ENCODE data around the gene LCN10. TPM values are rescaled to one million over a fixed set of nuclear protein-coding genes. Genes with fewer than 3 reads are reported as not detected.

The LCN10 gene
- total RNA-seq, 1 experiment from 2014 or later, result 1.5 TPM

DNA sequence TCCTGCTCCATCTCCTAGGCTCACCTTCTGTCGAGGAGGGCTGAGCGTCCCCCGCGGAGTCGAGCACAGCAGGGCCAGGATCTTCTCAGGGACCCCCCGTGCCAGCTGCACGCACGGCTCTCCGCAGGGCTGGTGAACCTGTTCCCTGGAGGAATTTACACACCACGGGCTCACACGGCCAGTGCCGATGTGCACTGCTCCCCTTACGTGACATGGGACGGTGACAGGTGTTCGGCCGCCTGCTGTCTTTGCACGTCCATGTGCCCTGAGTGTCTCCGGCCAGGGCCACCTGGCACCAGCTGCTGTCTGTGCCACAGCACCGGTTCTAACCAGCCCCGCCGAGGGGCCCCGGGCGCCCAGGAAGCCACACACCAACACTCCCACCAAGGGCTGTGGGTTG lies 46.8 kb downstream of the LCN10 start:
- Mint-ChIP-seq H3K4me1 (peaks cover 1 to 23% of the 10 kb centered on the region in 2 experiments), H3K36me3 (ENCODE audit: insufficient read depth in 1 of 3, low read depth in 3 of 3) (no peaks in the 10 kb centered on the region), H3K27ac (no peak overlapping the region), H3K9me3 (no peaks in the 10 kb centered on the region; a peak in 1 of 5 replicates), H3K27me3 (ENCODE audit: low read depth) (peaks cover 26% of the 10 kb centered on the region), H3K4me3 (no peak overlapping the region)
- Histone ChIP-seq H3K9ac (ENCODE audit: extremely low read depth, insufficient read length, low read length) (no peak overlapping the region), H2BK120ac (ENCODE audit: low read depth, low read length, poor library complexity, severe bottlenecking) (no peak overlapping the region), H3K23ac (ENCODE audit: insufficient read length, low read depth, low read length) (no peak overlapping the region), H4K91ac (ENCODE audit: insufficient read length, low read depth, low read length) (no peak overlapping the region), H2AK5ac (ENCODE audit: insufficient read length, low read length) (no peak overlapping the region), H3K23me2 (ENCODE audit: insufficient read length, low read depth, low read length, poor library complexity, severe bottlenecking) (no peaks in the 10 kb centered on the region), H3K79me1 (ENCODE audit: insufficient read depth, low read depth, low read length, poor library complexity, severe bottlenecking) (no peaks in the 10 kb centered on the region), H3K14ac (ENCODE audit: insufficient read depth, low read length) (no peak overlapping the region), H3K27ac (ENCODE audit: insufficient read length, low read depth, low read length) (no peak overlapping the region), H3T11ph (ENCODE audit: low read length) (no peak overlapping the region), H4K20me1 (ENCODE audit: control insufficient read depth, insufficient read depth, insufficient read length) (no peaks in the 10 kb centered on the region), H2BK20ac (ENCODE audit: low read depth, low read length, poor library complexity, severe bottlenecking) (no peak overlapping the region), H3K18ac (ENCODE audit: insufficient read length, low read depth, low read length) (no peak overlapping the region), H2BK15ac (ENCODE audit: low read depth, low read length) (no peak overlapping the region), H3K4me2 (ENCODE audit: insufficient read depth, insufficient read length, low read length) (no peak overlapping the region), H3K9me3 (ENCODE audit: control insufficient read depth, low read depth, low read length) (no peaks in the 10 kb centered on the region), H3K4ac (ENCODE audit: low read depth, low read length) (no peak overlapping the region), H3K56ac (ENCODE audit: insufficient read length, low read depth, low read length) (no peak overlapping the region), H2AFZ (ENCODE audit: low read length) (no peak overlapping the region), H3K79me2 (ENCODE audit: insufficient read depth, low read length) (no peaks in the 10 kb centered on the region), H2BK12ac (ENCODE audit: insufficient read length, low read depth, low read length) (no peak overlapping the region), H4K5ac (ENCODE audit: insufficient read length, low read depth, low read length) (no peak overlapping the region), H4K8ac (replicated peaks; ENCODE audit: insufficient read length, low read depth, low read length) (no peak overlapping the region), H2BK5ac (ENCODE audit: insufficient read length, low read length) (no peak overlapping the region), H3K4me1 (ENCODE audit: insufficient read depth, low read length) (no peaks in the 10 kb centered on the region), H3K27me3 (ENCODE audit: insufficient read depth, low read length) (no peaks in the 10 kb centered on the region)
- WGBS (ENCODE audit: extremely low coverage, insufficient read length, low lambda C conversion rate), result no CpG with 5 or more reads among the region's 23 CpGs
- no peak for DNase-seq
- TF ChIP-seq, protein P1, sequence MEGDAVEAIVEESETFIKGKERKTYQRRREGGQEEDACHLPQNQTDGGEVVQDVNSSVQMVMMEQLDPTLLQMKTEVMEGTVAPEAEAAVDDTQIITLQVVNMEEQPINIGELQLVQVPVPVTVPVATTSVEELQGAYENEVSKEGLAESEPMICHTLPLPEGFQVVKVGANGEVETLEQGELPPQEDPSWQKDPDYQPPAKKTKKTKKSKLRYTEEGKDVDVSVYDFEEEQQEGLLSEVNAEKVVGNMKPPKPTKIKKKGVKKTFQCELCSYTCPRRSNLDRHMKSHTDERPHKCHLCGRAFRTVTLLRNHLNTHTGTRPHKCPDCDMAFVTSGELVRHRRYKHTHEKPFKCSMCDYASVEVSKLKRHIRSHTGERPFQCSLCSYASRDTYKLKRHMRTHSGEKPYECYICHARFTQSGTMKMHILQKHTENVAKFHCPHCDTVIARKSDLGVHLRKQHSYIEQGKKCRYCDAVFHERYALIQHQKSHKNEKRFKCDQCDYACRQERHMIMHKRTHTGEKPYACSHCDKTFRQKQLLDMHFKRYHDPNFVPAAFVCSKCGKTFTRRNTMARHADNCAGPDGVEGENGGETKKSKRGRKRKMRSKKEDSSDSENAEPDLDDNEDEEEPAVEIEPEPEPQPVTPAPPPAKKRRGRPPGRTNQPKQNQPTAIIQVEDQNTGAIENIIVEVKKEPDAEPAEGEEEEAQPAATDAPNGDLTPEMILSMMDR (conservative IDR thresholded peaks at IDR 0.05), result no peak
